GM18909 (cell line): ENCODE measurements around the gene ARHGAP21.
"Not testable (repeated sequence)": the region's sequence is repeated elsewhere in the genome, so short reads cannot be mapped to it uniquely, and the experiment has no call there.

Source experiments
- ATAC-seq: cut with Tn5 transposase; IDR thresholded peaks from one replicate; pipeline ENCODE4 v1.9.1; 2021; ENCODE audit warnings: mild to moderate bottlenecking; ENCODE audit not compliant: unreplicated experiment, poor library complexity

The ARHGAP21 gene

DNA sequence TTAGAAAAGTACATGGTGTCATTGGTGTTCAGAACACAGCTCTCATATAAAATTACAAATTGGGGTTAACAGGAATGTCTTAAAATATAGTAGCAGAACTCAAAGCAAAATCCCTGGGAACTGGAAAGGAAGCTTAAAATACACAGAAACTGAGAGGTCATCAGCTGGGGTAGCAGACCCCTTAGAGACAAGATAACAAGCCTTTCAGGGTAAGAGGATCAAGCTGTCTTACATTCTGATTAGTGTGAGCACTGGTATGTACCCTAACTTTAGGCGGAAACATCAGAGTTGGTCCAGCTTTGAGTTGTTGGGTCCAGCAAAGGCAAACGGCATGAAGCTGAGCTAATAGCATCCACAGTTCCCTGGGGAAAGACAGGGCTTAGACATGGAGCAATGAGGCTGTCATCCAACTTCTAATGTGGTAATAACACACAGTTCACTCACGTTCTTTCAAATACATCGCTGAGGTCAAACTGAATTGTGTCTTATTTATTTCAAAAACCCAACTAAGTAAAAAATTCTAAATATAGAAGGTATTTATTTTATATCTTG lies 32.6 kb downstream of the ARHGAP21 start:
- ATAC-seq, result no peak

- no peak for ATAC-seq
Measured at GRCh38 chr10:24685958-24686540, 37.6 kb downstream of the ARHGAP21 start.

DNA sequence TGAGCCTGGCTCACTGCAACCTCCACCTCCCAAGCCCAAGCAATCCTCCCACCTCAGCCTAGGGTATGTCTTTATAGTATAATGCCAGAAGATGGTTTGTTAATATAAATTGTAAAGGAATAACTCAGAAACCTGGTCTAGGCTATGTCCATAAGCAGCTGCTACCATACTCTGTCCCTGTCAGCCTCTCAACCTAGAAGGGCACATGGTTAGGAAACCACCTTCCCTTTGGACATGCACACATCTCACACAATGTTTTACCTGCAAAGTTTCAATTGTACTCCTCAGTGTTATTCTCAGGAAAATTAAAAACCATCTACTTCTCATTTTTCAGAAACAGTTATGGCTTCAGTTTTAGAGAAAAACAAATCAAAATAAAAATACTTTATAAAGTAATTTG lies 40.1 kb downstream of the ARHGAP21 start:
- ATAC-seq, result no peak

GRCh38 chr10:24681572-24682088 lies 42.1 kb downstream of the ARHGAP21 start:
- ATAC-seq, result no peak

- ATAC-seq, result no peak
Measured at GRCh38 chr10:24680647-24681524, 42.8 kb downstream of the ARHGAP21 start.

- ATAC-seq, result no peak
Measured at GRCh38 chr10:24678757-24679156, 44.9 kb downstream of the ARHGAP21 start.

GRCh38 chr10:24674892-24675632 lies 48.6 kb downstream of the ARHGAP21 start:
- peak; percentile 71 for ATAC-seq

- no peak for ATAC-seq
Measured at GRCh38 chr10:24670964-24671670, 52.6 kb downstream of the ARHGAP21 start.

- ATAC-seq, result no peak
Measured at GRCh38 chr10:24669285-24669852, 54.3 kb downstream of the ARHGAP21 start.

GRCh38 chr10:24668247-24668646 lies 55.4 kb downstream of the ARHGAP21 start:
- ATAC-seq, result no peak

GRCh38 chr10:24664991-24665390 lies 58.7 kb downstream of the ARHGAP21 start:
- ATAC-seq, result no peak

DNA sequence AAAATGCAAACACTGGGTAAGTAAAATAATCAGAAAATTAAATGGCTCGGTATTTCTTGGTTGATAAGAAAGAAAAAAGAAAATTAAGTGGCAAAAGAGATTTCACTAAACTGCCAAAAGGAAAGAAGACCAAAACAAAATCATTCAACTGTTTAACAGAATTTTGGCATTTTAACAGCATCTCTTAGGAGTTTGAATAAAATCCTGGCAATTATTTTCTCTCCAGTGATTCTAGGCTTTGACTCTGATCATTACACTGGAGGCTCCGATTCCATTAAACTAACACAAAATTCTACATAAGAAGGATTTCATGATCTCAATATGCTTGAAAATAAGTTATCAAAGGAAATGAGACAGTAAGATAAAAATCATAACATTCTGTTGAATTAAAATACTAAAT lies 62.3 kb downstream of the ARHGAP21 start:
- ATAC-seq, result no peak

- ATAC-seq, result not testable (repeated sequence)
Measured at GRCh38 chr10:24658319-24658718, 65.4 kb downstream of the ARHGAP21 start.

GRCh38 chr10:24656326-24656725 lies 67.4 kb downstream of the ARHGAP21 start:
- ATAC-seq, result not testable (repeated sequence)

DNA sequence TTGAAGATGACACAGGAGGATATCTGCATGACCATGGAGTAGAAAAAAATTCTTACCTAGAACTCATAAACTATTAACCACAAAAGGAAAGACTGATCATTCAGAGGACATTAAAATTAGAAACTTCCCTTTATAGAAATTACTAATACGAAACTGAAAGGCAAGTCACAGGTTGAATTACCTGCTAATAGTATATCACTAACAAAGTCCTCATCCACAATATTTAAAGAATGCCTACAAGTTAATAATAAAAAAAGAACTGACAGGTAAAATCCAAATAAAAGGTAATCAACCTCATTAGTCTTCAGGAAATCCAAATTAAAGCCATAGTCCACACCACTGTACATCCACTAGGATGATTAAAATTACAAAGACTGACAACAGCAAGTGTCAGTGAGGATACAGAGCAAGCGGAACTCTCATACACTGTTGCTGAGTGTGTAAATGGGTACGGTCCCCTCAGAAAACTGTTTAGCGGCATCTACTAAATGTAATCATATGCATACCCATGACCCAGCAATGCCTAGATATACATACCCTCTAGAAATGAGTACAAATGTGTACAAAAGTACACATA lies 71.2 kb downstream of the ARHGAP21 start:
- ATAC-seq, result peak; percentile 91

DNA sequence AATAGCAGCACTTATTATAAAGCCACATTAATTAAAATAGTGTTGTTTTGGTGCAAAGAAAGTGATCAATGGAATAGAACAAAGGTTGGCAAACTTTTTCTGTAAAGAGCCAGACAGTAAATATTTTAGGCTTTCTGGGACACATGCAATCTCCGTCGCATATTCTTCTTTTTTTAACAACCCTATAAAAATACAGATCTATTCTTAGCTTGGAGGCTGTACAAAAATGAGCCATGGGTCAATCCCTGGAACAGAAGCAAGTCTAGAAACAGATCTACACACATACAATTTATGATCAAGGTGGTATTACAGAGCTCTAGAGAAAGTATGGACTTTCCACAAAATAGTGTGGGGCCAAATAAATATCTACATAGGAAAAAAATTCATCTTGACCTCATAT lies 71.8 kb downstream of the ARHGAP21 start:
- ATAC-seq, result peak; percentile 11

DNA sequence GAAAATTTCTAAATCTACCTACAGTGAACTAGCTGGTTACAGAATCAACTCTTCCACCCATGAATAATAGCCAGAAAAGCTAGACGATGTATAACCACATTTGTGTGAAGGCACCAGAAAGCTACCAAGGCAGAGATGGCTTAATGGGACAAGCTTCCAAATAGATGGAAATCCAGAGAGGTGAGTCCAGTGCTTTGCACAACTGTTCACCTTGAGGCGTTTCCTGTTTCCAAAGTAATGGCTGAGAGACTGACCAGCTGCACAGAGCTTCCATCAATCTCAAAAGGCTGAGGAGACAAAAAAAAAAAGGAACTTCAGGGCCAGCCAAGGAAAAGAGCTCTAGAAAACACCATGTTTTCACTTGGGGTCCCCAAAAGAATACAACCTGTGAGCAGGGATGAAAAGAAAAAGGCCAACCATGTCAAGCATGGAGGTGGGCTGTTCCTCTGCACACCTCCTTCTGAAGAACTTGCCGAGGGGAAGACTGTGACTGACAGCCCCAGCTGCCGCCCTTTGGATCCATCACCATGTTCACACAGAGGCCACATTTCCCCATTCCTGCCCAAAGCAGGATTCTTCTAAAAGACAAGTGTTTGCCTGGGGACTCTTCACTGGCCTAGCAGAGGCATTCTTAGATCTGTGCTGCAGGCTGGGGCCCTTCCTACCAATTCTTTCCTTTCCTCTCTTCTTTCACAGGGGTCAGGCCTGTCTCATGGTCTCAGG lies 72.9 kb downstream of the ARHGAP21 start:
- no peak for ATAC-seq

DNA sequence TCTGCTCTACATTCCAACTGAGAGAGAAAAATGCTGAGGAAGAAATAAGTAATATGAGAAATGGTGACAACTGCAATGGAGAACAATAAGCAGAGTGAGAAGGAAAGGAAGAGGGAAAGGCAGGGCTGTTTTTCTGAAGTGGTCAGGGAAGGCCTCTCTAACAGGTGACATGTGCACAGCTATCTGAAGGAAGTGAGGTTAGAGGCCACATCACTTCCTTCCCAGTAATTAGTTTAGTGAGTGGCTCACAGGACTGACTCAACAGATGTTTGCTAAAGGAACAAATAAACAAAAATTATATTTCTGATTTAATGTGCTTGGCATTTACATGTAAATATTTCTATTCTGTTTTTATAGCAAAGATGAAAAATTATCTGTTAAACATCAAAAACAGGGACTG lies 77.9 kb downstream of the ARHGAP21 start:
- ATAC-seq, result peak; percentile 49

GRCh38 chr10:24645022-24645421 lies 78.7 kb downstream of the ARHGAP21 start:
- ATAC-seq, result no peak
